WTC11 (cell line): ENCODE results near the gene ZNF764. TPM values are rescaled to one million over a fixed set of nuclear protein-coding genes. Genes with fewer than 3 reads are reported as not detected.

Source experiments
- ATAC-seq: fragments of 200-7000 bp; cut with Tn5 transposase; 2 replicates; pipeline ENCODE4 v1.10.0; 2021; ENCODE audit warnings: mild to moderate bottlenecking, moderate library complexity
- CTCF ChIA-PET: fragments of 300-600 bp; sonication (Branson Sonifier 250); formaldehyde crosslinking; loops from one replicate; lab custom pipeline; 2021; ENCODE audit warnings: antibody characterized with exemption; lab: Charles Lee
- POLR2A ChIA-PET: fragments of 350-600 bp; sonication (Branson Sonifier 250); formaldehyde crosslinking; loops from one replicate; lab custom pipeline; 2021; ENCODE audit warnings: antibody characterized with exemption; lab: Charles Lee
- DNase-seq: peaks from one replicate; pipeline ENCODE4 v3.0.0; 2021; ENCODE audit warnings: low spot score
- H3K27ac Mint-ChIP-seq: 2 replicates; pipeline ENCODE4 v1.8.0; 2021; ENCODE audit warnings: mixed read lengths
- H3K27me3 Mint-ChIP-seq: 2 replicates; pipeline ENCODE4 v1.8.0; 2021; ENCODE audit warnings: low read depth, mild to moderate bottlenecking, moderate library complexity, mixed read lengths
- H3K36me3 Mint-ChIP-seq: 2 replicates; pipeline ENCODE4 v1.8.0; 2021; ENCODE audit warnings: mixed read lengths
- H3K4me1 Mint-ChIP-seq: 2 replicates; pipeline ENCODE4 v1.8.0; 2022; ENCODE audit warnings: mixed read lengths
- H3K4me3 Mint-ChIP-seq: 2 replicates; pipeline ENCODE4 v1.8.0; 2021; ENCODE audit warnings: mild to moderate bottlenecking, moderate library complexity, mixed read lengths
- H3K9me3 Mint-ChIP-seq: 2 replicates; pipeline ENCODE4 v1.8.0; 2021; ENCODE audit warnings: mixed read lengths
- ARID4B ChIP-seq: sonication (generic); formaldehyde crosslinking; IDR thresholded peaks from 2 replicates; pipeline ENCODE4 v1.8.0; 2023; ENCODE audit warnings: missing genetic modification reagents, mild to moderate bottlenecking, borderline replicate concordance
- ATF1 ChIP-seq: sonication (generic); formaldehyde crosslinking; IDR thresholded peaks from 2 replicates; pipeline ENCODE4 v1.8.1; 2023; ENCODE audit warnings: mild to moderate bottlenecking, moderate library complexity, missing genetic modification reagents
- ATF3 ChIP-seq: sonication (generic); formaldehyde crosslinking; conservative IDR thresholded peaks from 2 replicates; pipeline ENCODE4 v1.8.1; 2022; ENCODE audit warnings: mild to moderate bottlenecking, missing genetic modification reagents
- CREM ChIP-seq: sonication (generic); formaldehyde crosslinking; IDR thresholded peaks from 2 replicates; pipeline ENCODE4 v1.8.1; 2022; ENCODE audit warnings: mild to moderate bottlenecking, missing genetic modification reagents, moderate library complexity
- ERG ChIP-seq: fragments of 250-450 bp; sonication (Bioruptor Pico); IDR thresholded peaks from 2 replicates; pipeline ENCODE4 v1.8.0; 2021; ENCODE audit warnings: mild to moderate bottlenecking
- ETV6 ChIP-seq: sonication (generic); formaldehyde crosslinking; IDR thresholded peaks from 2 replicates; pipeline ENCODE4 v1.8.1; 2022; ENCODE audit warnings: mild to moderate bottlenecking, missing genetic modification reagents
- FOXK1 ChIP-seq: sonication (generic); formaldehyde crosslinking; IDR thresholded peaks from 2 replicates; pipeline ENCODE4 v1.8.0; 2022; ENCODE audit warnings: mild to moderate bottlenecking, moderate library complexity, missing genetic modification reagents
- GABPB1 ChIP-seq: sonication (generic); formaldehyde crosslinking; IDR thresholded peaks from 2 replicates; pipeline ENCODE4 v1.8.1; 2023; ENCODE audit warnings: mild to moderate bottlenecking, missing genetic modification reagents
- IRF1 ChIP-seq: sonication (generic); formaldehyde crosslinking; IDR thresholded peaks from 2 replicates; pipeline ENCODE4 v1.8.0; 2023; ENCODE audit warnings: missing genetic modification reagents
- JAZF1 ChIP-seq: fragments of 250-450 bp; sonication (Bioruptor Pico); IDR thresholded peaks from 2 replicates; pipeline ENCODE4 v1.9.0; 2021; ENCODE audit warnings: moderate library complexity, mild to moderate bottlenecking, inconsistent platforms
- MXD4 ChIP-seq: fragments of 250-450 bp; sonication (Bioruptor Pico); IDR thresholded peaks from 2 replicates; pipeline ENCODE4 v1.8.0; 2021; ENCODE audit warnings: mild to moderate bottlenecking, moderate library complexity, borderline replicate concordance
- PREB ChIP-seq: sonication (generic); formaldehyde crosslinking; IDR thresholded peaks from 2 replicates; pipeline ENCODE4 v1.8.1; 2022; ENCODE audit warnings: mild to moderate bottlenecking, missing genetic modification reagents, moderate library complexity, borderline replicate concordance
- PRRX2 ChIP-seq: fragments of 250-450 bp; sonication (Bioruptor Pico); IDR thresholded peaks from 2 replicates; pipeline ENCODE4 v1.8.0; 2021; ENCODE audit warnings: mild to moderate bottlenecking
- SP1 ChIP-seq: sonication (generic); formaldehyde crosslinking; conservative IDR thresholded peaks from 2 replicates; pipeline ENCODE4 v1.8.1; 2022; ENCODE audit warnings: missing genetic modification reagents
- TEAD1 ChIP-seq: sonication (generic); formaldehyde crosslinking; IDR thresholded peaks from 2 replicates; pipeline ENCODE4 v1.8.0; 2022; ENCODE audit warnings: mild to moderate bottlenecking, missing genetic modification reagents
- TP53 ChIP-seq: sonication (generic); formaldehyde crosslinking; IDR thresholded peaks from 2 replicates; pipeline ENCODE4 v1.8.1; 2023; ENCODE audit warnings: mild to moderate bottlenecking, missing genetic modification reagents
- ZNF138 ChIP-seq: sonication (generic); formaldehyde crosslinking; conservative IDR thresholded peaks from 2 replicates; pipeline ENCODE4 v1.8.1; 2022; ENCODE audit warnings: mild to moderate bottlenecking, moderate library complexity, missing genetic modification reagents
- ZNF281 ChIP-seq: sonication (generic); formaldehyde crosslinking; IDR thresholded peaks from 2 replicates; pipeline ENCODE4 v1.8.0; 2023; ENCODE audit warnings: mild to moderate bottlenecking, missing genetic modification reagents
- ZNF425 ChIP-seq: fragments of 250-450 bp; sonication (Bioruptor Pico); conservative IDR thresholded peaks from 2 replicates; pipeline ENCODE4 v1.9.0; 2021; ENCODE audit warnings: mild to moderate bottlenecking
- ZNF512 ChIP-seq: sonication (generic); formaldehyde crosslinking; IDR thresholded peaks from 2 replicates; pipeline ENCODE4 v1.8.1; 2022; ENCODE audit warnings: missing genetic modification reagents, borderline replicate concordance
- total RNA-seq: library from RNA; stranded (reverse); gene quantifications from 3 replicates; pipeline ENCODE4 v1.2.3, GENCODE V29; 2021

Gene ZNF764
- total RNA-seq, 1 experiment from 2014 or later: 10.4 TPM

- H3K36me3 Mint-ChIP-seq: no peaks in the 10 kb centered on the region
- ChIA-PET POLR2A (interaction anchor here (0.9 kb wide), 1 partner anchor 39 kb away, joined by 3 read pairs; no protein-coding TSS in a partner anchor), CTCF (interaction anchor here (1.3 to 1.4 kb wide), 2 partner anchors 49 to 137 kb away, joined by 4 to 7 read pairs; partner anchors contain the start of gene DCTPP1)
- H3K9me3 Mint-ChIP-seq: no peaks in the 10 kb centered on the region
- H3K27me3 Mint-ChIP-seq: peaks cover 14% of the 10 kb centered on the region
- peaks cover 13% of the 10 kb centered on the region for H3K4me1 Mint-ChIP-seq
- DNase-seq: no peak
- H3K27ac Mint-ChIP-seq: no peak overlapping the region
- ATAC-seq: no peak
- no peak overlapping the region for H3K4me3 Mint-ChIP-seq
- no peak for TF ChIP-seq TP53 (CRISPR knock-in tag)
- no peak for TF ChIP-seq ETV6 (CRISPR knock-in tag)
- TF ChIP-seq ATF1: no peak
- TF ChIP-seq MXD4 (CRISPR knock-in tag): no peak
- no peak for TF ChIP-seq ERG (CRISPR knock-in tag)
- no peak for TF ChIP-seq GABPB1 (CRISPR knock-in tag)
- TF ChIP-seq SP1 (CRISPR knock-in tag): no peak
- TF ChIP-seq IRF1 (CRISPR knock-in tag): no peak
- no peak for TF ChIP-seq CREM (CRISPR knock-in tag)
- no peak for TF ChIP-seq ZNF138 (CRISPR knock-in tag)
Measured at GRCh38 chr16:30566531-30566930, 8.4 kb upstream of the ZNF764 start.

- POLR2A ChIA-PET: interaction anchor here (0.9 kb wide), 1 partner anchor 39 kb away, joined by 3 read pairs; no protein-coding TSS in a partner anchor
- Mint-ChIP-seq H3K4me3 (no peak overlapping the region), H3K4me1 (peaks cover 18% of the 10 kb centered on the region), H3K27me3 (peaks cover 20% of the 10 kb centered on the region), H3K36me3 (no peaks in the 10 kb centered on the region), H3K27ac (no peak overlapping the region), H3K9me3 (no peaks in the 10 kb centered on the region)
- DNase-seq (no peak), ATAC-seq (no peak)
- CTCF ChIA-PET: interaction anchor here (0.9 to 1.4 kb wide), 5 partner anchors 9 to 136 kb away, joined by 3 to 7 read pairs (median 4); partner anchors contain the start of gene DCTPP1
- TF ChIP-seq PRRX2 (no peak), ZNF425 (CRISPR knock-in tag) (no peak), JAZF1 (CRISPR knock-in tag) (no peak), ARID4B (CRISPR knock-in tag) (no peak), ZNF512 (no peak), ATF3 (CRISPR knock-in tag) (no peak), ZNF281 (CRISPR knock-in tag) (no peak), FOXK1 (CRISPR knock-in tag) (no peak), TEAD1 (CRISPR knock-in tag) (no peak), PREB (no peak)
Measured at GRCh38 chr16:30565984-30566383, 7.8 kb upstream of the ZNF764 start.
